Measurements from ENCODE around the gene LDLRAD4. TPM values are rescaled to one million over a fixed set of nuclear protein-coding genes. Genes with fewer than 3 reads are reported as not detected.

The LDLRAD4 gene
- total and polyA plus RNA-seq, 9 of the 15 experiments (the other 6 are each of a cell fraction or from before 2014, with no cell fraction given): 0.01 TPM; not detected in 8

GRCh38 chr18:13366962-13367892 lies 148.7 kb downstream of the LDLRAD4 start:
- Histone ChIP-seq H3K4me2 (ENCODE audit: insufficient read depth, low read length) (no peak overlapping the region), H3K4me3 (no peak overlapping the region), H2AFZ (ENCODE audit: low read depth, low read length) (no peak overlapping the region), H3K79me2 (ENCODE audit: control insufficient read depth, insufficient read depth, low read length) (no peaks in the 10 kb centered on the region), H3K9me3 (replicated peaks; ENCODE audit: control insufficient read depth, insufficient read depth, low read depth, low read length) (no peaks in the 10 kb centered on the region), H3K9me1 (ENCODE audit: control insufficient read depth, insufficient read depth, low read length) (no peaks in the 10 kb centered on the region), H4K20me1 (replicated peaks; ENCODE audit: control insufficient read depth, insufficient read depth, low read length) (no peaks in the 10 kb centered on the region), H3K9ac (ENCODE audit: insufficient read depth in 1 of 2, low read depth in 2 of 2, low read length in 2 of 2) (no peak overlapping the region), H3K4me1 (replicated peaks in 1 of 2; ENCODE audit: control insufficient read depth in 2 of 2, insufficient read depth in 2 of 2, low read length in 2 of 2) (no peaks in the 10 kb centered on the region), H3K27ac (ENCODE audit: extremely low read depth, low read depth, low read length) (no peak overlapping the region), H3K36me3 (ENCODE audit: control insufficient read depth, insufficient read depth, low read length) (no peaks in the 10 kb centered on the region), H3K27me3 (ENCODE audit: control insufficient read depth in 2 of 2, insufficient read depth in 2 of 2, low read length in 2 of 2) (peaks cover 6 to 36% of the 10 kb centered on the region in 2 experiments; a peak in 3 of 5 replicates)
- CTCF ChIA-PET (ENCODE audit: low intra/inter-chr PET ratio): no interaction called here
- no TSS peak for BruUV-seq (replicated peaks)
- DNase-seq (ENCODE audit: extremely low read depth in 1 of 4, low spot score in 3 of 4): no peak
- intact Hi-C loops (cut with micrococcal nuclease): no loop called here
- POLR2A ChIA-PET: no interaction called here
- TF ChIP-seq SAFB (IDR thresholded peaks at IDR 0.05; ENCODE audit: borderline replicate concordance, low read depth, low read length) (no peak), PKNOX1 (IDR thresholded peaks at IDR 0.05) (no peak), ETS1 (conservative IDR thresholded peaks at IDR 0.05; ENCODE audit: control insufficient read depth, low read depth, low read length) (no peak), ZBTB8A (IDR thresholded peaks at IDR 0.05; ENCODE audit: partially characterized antibody) (no peak), NR2C2 (CRISPR knock-in tag; IDR thresholded peaks at IDR 0.05) (no peak), NR2C2 (tag; IDR thresholded peaks at IDR 0.05) (no peak), PHTF2 (CRISPR knock-in tag; IDR thresholded peaks at IDR 0.05) (no peak)
- TF ChIP-seq, protein P1, sequence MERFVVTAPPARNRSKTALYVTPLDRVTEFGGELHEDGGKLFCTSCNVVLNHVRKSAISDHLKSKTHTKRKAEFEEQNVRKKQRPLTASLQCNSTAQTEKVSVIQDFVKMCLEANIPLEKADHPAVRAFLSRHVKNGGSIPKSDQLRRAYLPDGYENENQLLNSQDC (CRISPR knock-in tag; IDR thresholded peaks at IDR 0.05): no peak
- WGBS (ENCODE audit: insufficient coverage, low coverage, missing lambda C conversion rate): under 1% methylated on average over 21 of the region's 26 CpGs
- in situ Hi-C loops (cut with MboI): no loop called here
- FAIRE-seq: no peak
- no peak for ATAC-seq

Measured in K562 (cell line).